HepG2 (cell line): ENCODE data around the gene SEPHS1. TPM values are rescaled to one million over a fixed set of nuclear protein-coding genes. Genes with fewer than 3 reads are reported as not detected.
A peak's percentile ranks its signal among the peaks of the same experiment; 100 is the strongest.

Source experiments
- CBFB ChIP-seq: sonication (generic); formaldehyde crosslinking; IDR thresholded peaks from 2 replicates; pipeline ENCODE4 v1.4.0; 2020; ENCODE audit warnings: missing genetic modification reagents
- ETV6 ChIP-seq: sonication (generic); formaldehyde crosslinking; conservative IDR thresholded peaks from 2 replicates; pipeline ENCODE4 v1.4.0; 2020; ENCODE audit warnings: missing genetic modification reagents
- GABPA ChIP-seq, 2 experiments: IDR thresholded peaks; 2 replicates each; pipeline ENCODE4 v1.6.1; 2011 to 2016; ENCODE audit warnings: low read depth in 2 of 2, low read length in 1 of 2, missing biosample characterization in 1 of 2, missing genetic modification characterization in 1 of 2
- HCFC1 ChIP-seq: fragments of 150-350 bp; IDR thresholded peaks from 2 replicates; pipeline ENCODE4 v1.6.1; 2014; ENCODE audit warnings: low read depth, low read length
- MAF1 ChIP-seq: sonication (generic); formaldehyde crosslinking; IDR thresholded peaks from 2 replicates; pipeline ENCODE4 v1.5.0; 2020; ENCODE audit warnings: missing genetic modification reagents, borderline replicate concordance
- MIXL1 ChIP-seq: IDR thresholded peaks from 2 replicates; pipeline ENCODE4 v1.6.1; 2016
- NFIC ChIP-seq: IDR thresholded peaks from 2 replicates; pipeline ENCODE4 v1.6.1; 2012; ENCODE audit warnings: mild to moderate bottlenecking, low read length, inconsistent platforms
- NFKB2 ChIP-seq: sonication (generic); formaldehyde crosslinking; IDR thresholded peaks from 2 replicates; pipeline ENCODE4 v1.4.0; 2020; ENCODE audit warnings: missing genetic modification reagents, borderline replicate concordance
- RBAK ChIP-seq: sonication (generic); formaldehyde crosslinking; IDR thresholded peaks from 2 replicates; pipeline ENCODE4 v1.5.1; 2020; ENCODE audit warnings: mild to moderate bottlenecking, missing genetic modification reagents
- SALL1 ChIP-seq: sonication (generic); formaldehyde crosslinking; IDR thresholded peaks from 2 replicates; pipeline ENCODE4 v1.8.0; 2022; ENCODE audit warnings: mild to moderate bottlenecking, missing genetic modification reagents
- TARDBP ChIP-seq: sonication (generic); formaldehyde crosslinking; IDR thresholded peaks from 2 replicates; pipeline ENCODE4 v1.8.0; 2022; ENCODE audit warnings: mild to moderate bottlenecking, missing genetic modification reagents
- XBP1 ChIP-seq: sonication (generic); formaldehyde crosslinking; IDR thresholded peaks from 2 replicates; pipeline ENCODE4 v1.5.0; 2020; ENCODE audit warnings: missing genetic modification reagents
- ZFP37 ChIP-seq: sonication (generic); formaldehyde crosslinking; IDR thresholded peaks from 2 replicates; pipeline ENCODE4 v1.4.0; 2020; ENCODE audit warnings: missing genetic modification reagents, borderline replicate concordance
- ZNF205 ChIP-seq: IDR thresholded peaks from 2 replicates; pipeline ENCODE4 v1.6.1; 2018; ENCODE audit warnings: missing biosample characterization, missing genetic modification reagents
- polyA plus RNA-seq, 8 experiments: library from polyadenylated mRNA; depleted of rRNA in 3 of 8; stranded (reverse) in 7 of 8; unstranded in 1 of 8; fragments of >200 nt; fragmentation: Illumina TruSeq in 4 of 8; extraction: Trizol in 4 of 8; gene quantifications; 2 replicates each; pipeline versions ENCODE4 v1.2.1 to v1.2.3, GENCODE V29; 2011 to 2016; ENCODE audit warnings: low read depth in 4 of 8, missing spikeins in 1 of 8, mixed read lengths in 1 of 8; ENCODE audit not compliant: insufficient read depth in 1 of 8
- total RNA-seq, 5 experiments: library from RNA; depleted of rRNA; stranded (reverse); fragments of >200 nt; fragmentation: Illumina TruSeq; extraction: Trizol; gene quantifications; 2 replicates each; pipeline ENCODE4 v1.2.3, GENCODE V29; 2016; ENCODE audit warnings: low read depth in 1 of 5
- TF ChIP-seq, protein P1 (sequence below), 2 experiments: IDR thresholded peaks; 2 replicates each; pipeline ENCODE4 v1.6.1; 2011 to 2012; ENCODE audit warnings: low read length in 2 of 2, borderline replicate concordance in 1 of 2, low read depth in 1 of 2, mild to moderate bottlenecking in 1 of 2, moderate library complexity in 1 of 2
- TF ChIP-seq, protein P2 (sequence below): sonication (generic); formaldehyde crosslinking; IDR thresholded peaks from 2 replicates; pipeline ENCODE4 v1.4.0; 2020; ENCODE audit warnings: missing genetic modification reagents, borderline replicate concordance
- TF ChIP-seq, protein P3 (sequence below): sonication (generic); formaldehyde crosslinking; IDR thresholded peaks from 2 replicates; pipeline ENCODE4 v1.8.1; 2022; ENCODE audit warnings: mild to moderate bottlenecking, missing genetic modification reagents

SEPHS1 gene
- total and polyA plus RNA-seq, 2 of the 13 experiments (the other 11 are each of a cell fraction or from before 2014, with no cell fraction given): 57.8 to 61.5 TPM

DNA sequence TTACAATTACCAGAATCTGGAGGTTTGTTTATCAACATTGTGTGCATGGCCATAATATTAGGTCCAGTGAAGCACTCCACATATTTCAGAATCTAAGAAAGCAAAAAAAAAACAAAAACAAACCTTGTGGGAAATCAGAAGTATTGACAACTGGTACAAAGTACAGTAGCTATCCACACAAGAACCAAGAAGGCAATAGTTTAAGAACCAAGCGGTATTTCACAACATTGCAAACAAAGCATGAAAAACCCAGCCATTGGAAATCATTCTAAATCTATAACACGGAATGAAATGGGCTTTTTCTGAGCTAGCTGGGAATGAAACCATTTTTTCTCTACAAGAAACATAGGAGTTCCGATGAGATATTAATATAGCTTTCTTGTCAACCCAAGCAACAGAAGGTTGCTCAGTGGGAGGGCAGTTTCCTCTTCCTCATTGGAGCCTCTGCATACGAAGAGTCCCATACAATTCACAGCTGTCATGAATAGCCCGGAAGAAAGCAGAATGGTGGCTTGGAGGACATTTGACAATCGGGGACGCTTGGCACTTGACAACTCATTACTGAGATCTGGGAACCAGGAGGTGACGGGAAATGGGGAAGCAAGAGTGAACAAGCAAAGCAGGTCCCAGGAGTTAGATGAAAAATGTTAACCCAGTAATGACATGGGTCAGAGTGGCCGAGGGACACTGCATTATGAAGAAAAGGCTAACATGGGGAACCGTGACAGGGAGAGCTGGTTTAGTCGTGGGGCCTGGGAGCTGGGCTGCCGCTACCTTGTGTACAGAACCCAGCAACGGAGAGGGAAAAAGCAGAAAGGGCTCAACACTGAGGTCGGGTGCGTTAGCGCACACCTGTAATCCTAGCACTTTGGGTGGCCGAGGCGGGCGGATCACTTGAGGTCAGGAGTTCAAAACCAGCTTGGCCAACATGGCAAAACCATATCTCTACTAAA, 56.0 kb downstream of the SEPHS1 start (continued):
- no peak for TF ChIP-seq HCFC1
- no peak for TF ChIP-seq ETV6 (CRISPR knock-in tag)
- TF ChIP-seq, protein P1, sequence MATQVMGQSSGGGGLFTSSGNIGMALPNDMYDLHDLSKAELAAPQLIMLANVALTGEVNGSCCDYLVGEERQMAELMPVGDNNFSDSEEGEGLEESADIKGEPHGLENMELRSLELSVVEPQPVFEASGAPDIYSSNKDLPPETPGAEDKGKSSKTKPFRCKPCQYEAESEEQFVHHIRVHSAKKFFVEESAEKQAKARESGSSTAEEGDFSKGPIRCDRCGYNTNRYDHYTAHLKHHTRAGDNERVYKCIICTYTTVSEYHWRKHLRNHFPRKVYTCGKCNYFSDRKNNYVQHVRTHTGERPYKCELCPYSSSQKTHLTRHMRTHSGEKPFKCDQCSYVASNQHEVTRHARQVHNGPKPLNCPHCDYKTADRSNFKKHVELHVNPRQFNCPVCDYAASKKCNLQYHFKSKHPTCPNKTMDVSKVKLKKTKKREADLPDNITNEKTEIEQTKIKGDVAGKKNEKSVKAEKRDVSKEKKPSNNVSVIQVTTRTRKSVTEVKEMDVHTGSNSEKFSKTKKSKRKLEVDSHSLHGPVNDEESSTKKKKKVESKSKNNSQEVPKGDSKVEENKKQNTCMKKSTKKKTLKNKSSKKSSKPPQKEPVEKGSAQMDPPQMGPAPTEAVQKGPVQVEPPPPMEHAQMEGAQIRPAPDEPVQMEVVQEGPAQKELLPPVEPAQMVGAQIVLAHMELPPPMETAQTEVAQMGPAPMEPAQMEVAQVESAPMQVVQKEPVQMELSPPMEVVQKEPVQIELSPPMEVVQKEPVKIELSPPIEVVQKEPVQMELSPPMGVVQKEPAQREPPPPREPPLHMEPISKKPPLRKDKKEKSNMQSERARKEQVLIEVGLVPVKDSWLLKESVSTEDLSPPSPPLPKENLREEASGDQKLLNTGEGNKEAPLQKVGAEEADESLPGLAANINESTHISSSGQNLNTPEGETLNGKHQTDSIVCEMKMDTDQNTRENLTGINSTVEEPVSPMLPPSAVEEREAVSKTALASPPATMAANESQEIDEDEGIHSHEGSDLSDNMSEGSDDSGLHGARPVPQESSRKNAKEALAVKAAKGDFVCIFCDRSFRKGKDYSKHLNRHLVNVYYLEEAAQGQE (IDR thresholded peaks at IDR 0.05; ENCODE audit: borderline replicate concordance in 1 of 2, low read depth in 1 of 2, low read length in 2 of 2): no peak
- TF ChIP-seq MIXL1 (CRISPR knock-in tag): 0 out of 2 replicates have a peak, but pooled peaks have one; percentile 36
- TF ChIP-seq TARDBP (CRISPR knock-in tag): 0 out of 2 replicates have a peak, but pooled peaks have one; percentile 46
- TF ChIP-seq, protein P2, sequence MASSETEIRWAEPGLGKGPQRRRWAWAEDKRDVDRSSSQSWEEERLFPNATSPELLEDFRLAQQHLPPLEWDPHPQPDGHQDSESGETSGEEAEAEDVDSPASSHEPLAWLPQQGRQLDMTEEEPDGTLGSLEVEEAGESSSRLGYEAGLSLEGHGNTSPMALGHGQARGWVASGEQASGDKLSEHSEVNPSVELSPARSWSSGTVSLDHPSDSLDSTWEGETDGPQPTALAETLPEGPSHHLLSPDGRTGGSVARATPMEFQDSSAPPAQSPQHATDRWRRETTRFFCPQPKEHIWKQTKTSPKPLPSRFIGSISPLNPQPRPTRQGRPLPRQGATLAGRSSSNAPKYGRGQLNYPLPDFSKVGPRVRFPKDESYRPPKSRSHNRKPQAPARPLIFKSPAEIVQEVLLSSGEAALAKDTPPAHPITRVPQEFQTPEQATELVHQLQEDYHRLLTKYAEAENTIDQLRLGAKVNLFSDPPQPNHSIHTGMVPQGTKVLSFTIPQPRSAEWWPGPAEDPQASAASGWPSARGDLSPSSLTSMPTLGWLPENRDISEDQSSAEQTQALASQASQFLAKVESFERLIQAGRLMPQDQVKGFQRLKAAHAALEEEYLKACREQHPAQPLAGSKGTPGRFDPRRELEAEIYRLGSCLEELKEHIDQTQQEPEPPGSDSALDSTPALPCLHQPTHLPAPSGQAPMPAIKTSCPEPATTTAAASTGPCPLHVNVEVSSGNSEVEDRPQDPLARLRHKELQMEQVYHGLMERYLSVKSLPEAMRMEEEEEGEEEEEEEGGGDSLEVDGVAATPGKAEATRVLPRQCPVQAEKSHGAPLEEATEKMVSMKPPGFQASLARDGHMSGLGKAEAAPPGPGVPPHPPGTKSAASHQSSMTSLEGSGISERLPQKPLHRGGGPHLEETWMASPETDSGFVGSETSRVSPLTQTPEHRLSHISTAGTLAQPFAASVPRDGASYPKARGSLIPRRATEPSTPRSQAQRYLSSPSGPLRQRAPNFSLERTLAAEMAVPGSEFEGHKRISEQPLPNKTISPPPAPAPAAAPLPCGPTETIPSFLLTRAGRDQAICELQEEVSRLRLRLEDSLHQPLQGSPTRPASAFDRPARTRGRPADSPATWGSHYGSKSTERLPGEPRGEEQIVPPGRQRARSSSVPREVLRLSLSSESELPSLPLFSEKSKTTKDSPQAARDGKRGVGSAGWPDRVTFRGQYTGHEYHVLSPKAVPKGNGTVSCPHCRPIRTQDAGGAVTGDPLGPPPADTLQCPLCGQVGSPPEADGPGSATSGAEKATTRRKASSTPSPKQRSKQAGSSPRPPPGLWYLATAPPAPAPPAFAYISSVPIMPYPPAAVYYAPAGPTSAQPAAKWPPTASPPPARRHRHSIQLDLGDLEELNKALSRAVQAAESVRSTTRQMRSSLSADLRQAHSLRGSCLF: no peak
- no peak for TF ChIP-seq NFIC
- TF ChIP-seq ZNF205 (CRISPR knock-in tag): no peak
- no peak for TF ChIP-seq NFKB2
- no peak for TF ChIP-seq GABPA (IDR thresholded peaks at IDR 0.05; ENCODE audit: low read depth, low read length)
- TF ChIP-seq GABPA (CRISPR knock-in tag; IDR thresholded peaks at IDR 0.05; ENCODE audit: low read depth): no peak
- no peak for TF ChIP-seq CBFB (CRISPR knock-in tag)
- no peak for TF ChIP-seq XBP1 (CRISPR knock-in tag)
- no peak; the same call in 1 of the 2 replicates for TF ChIP-seq SALL1 (CRISPR knock-in tag)
- TF ChIP-seq, protein P3, sequence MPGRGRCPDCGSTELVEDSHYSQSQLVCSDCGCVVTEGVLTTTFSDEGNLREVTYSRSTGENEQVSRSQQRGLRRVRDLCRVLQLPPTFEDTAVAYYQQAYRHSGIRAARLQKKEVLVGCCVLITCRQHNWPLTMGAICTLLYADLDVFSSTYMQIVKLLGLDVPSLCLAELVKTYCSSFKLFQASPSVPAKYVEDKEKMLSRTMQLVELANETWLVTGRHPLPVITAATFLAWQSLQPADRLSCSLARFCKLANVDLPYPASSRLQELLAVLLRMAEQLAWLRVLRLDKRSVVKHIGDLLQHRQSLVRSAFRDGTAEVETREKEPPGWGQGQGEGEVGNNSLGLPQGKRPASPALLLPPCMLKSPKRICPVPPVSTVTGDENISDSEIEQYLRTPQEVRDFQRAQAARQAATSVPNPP: 0 out of 2 replicates have a peak, but pooled peaks have one; percentile 32
- TF ChIP-seq ZFP37 (CRISPR knock-in tag): no peak
- no peak for TF ChIP-seq RBAK (CRISPR knock-in tag)
- no peak for TF ChIP-seq MAF1
